HuH-7.5 (cell line): Measurements from ENCODE around the gene CBX4.

Source experiments
- DNase-seq: peaks from one replicate; pipeline ENCODE4 v3.0.0; 2011; ENCODE audit warnings: low spot score

CBX4 gene

GRCh38 chr17:79785900-79786810 lies 53.1 kb downstream of the CBX4 start:
- no peak for DNase-seq

DNA sequence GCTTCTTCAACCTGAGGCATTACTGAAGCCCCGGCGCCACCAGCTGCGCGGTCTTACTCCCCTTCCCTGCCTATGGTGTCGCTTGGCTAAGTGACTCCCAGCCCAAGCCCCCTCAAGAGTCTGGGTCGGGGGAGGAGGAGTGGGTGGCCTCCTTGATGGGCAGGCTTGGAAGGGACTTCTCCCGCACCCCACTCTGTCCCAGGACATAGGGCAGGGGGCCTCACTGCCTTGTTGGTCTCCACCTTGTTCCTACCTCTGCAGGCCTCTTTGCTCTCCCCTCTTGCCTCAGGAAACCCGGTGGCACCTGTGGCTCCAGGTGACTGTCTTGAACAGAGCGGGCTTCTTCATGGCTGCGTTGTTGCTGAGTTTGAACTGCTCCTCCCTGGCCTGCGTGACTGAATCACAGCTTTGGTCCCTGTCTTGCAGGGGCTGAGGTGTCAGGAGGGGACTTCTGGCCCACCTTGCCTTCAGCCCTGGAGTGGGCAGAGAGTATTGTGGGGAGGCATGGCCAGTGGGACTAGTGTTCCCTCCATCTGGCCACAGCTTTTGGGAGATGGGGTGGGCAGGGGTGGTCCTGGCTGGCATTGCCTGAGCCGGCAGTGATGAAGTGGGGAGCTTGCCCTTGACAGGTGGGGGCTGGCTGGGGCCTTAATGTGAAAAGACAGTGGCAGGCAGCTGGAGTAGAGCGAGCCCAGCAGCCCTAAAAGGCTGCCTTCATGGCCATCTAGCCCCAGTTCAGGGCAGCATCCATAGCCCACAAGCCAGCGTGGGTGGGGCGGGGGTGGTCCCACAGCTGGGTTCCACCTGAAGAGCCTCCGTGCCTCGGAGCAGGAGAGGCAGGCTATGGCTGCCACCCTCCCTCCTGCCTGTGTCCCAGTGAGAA lies 54.0 kb downstream of the CBX4 start:
- DNase-seq, result no peak

DNA sequence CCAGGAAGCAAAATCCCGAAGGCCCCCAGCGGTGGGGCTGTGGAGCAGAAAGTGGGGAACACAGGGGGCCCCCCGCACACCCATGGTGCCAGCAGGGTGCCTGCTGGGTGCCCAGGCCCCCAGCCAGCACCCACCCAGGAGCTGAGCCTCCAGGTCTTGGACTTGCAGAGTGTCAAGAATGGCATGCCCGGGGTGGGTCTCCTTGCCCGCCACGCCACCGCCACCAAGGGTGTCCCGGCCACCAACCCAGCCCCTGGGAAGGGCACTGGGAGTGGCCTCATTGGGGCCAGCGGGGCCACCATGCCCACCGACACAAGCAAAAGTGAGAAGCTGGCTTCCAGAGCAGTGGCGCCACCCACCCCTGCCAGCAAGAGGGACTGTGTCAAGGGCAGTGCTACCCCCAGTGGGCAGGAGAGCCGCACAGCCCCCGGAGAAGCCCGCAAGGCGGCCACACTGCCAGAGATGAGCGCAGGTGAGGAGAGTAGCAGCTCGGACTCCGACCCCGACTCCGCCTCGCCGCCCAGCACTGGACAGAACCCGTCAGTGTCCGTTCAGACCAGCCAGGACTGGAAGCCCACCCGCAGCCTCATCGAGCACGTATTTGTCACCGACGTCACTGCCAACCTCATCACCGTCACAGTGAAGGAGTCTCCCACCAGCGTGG lies 54.8 kb downstream of the CBX4 start:
- no peak for DNase-seq

DNA sequence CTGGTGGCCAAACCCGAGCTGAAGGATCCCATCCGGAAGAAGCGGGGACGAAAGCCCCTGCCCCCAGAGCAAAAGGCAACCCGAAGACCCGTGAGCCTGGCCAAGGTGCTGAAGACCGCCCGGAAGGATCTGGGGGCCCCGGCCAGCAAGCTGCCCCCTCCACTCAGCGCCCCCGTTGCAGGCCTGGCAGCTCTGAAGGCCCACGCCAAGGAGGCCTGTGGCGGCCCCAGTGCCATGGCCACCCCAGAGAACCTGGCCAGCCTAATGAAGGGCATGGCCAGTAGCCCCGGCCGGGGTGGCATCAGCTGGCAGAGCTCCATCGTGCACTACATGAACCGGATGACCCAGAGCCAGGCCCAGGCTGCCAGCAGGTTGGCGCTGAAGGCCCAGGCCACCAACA lies 55.3 kb downstream of the CBX4 start:
- no peak for DNase-seq
